Measurements from ENCODE around the gene NRDC. TPM values are rescaled to one million over a fixed set of nuclear protein-coding genes. Genes with fewer than 3 reads are reported as not detected.
"Not testable (repeated sequence)": the region's sequence is repeated elsewhere in the genome, so short reads cannot be mapped to it uniquely, and the experiment has no call there.

The NRDC gene
- polyA plus RNA-seq, 1 donor from 2014 or later: 74.7 TPM

DNA sequence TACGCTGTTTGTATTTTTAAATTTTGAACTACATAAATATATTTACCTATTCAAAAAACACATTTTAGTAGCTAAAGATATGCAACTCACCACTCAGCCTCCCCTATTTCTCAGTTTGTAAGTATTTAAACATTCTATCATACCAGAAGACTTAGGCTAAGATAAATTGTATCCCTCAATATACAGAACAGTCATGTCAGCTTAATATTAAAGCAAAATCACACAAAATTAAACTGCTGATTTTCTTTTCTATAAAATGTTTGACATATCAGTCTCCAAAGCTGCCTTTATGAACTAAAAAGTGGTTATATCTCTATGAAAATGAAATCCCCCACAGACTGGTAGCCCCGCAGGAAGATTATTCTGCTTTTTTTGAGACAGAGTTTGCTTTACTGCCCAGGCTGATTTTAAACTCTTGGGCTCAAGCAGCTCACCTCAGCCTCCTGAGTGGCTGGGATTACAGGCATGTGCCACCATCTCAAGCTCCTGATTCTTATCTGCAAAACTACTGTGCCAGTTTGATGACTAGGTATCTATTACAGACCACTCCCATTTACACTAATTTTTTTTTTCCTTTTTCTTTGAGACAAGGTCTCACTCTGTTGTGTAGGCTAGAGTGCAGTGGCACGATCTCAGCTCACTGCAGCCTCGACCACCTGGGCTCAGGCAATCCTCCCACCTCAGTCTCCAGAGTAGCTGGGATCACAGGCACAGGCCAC, 37.6 kb downstream of the NRDC start:
- Mint-ChIP-seq H3K4me3 (no peak overlapping the region), H3K9me3 (no peaks in the 10 kb centered on the region), H3K4me1 (peaks cover 6 to 22% (median 18%) of the 10 kb centered on the region in 3 donors), H3K27ac (no peak overlapping the region), H3K36me3 (peaks cover 10% of the 10 kb centered on the region), H3K27me3 (no peaks in the 10 kb centered on the region)

DNA sequence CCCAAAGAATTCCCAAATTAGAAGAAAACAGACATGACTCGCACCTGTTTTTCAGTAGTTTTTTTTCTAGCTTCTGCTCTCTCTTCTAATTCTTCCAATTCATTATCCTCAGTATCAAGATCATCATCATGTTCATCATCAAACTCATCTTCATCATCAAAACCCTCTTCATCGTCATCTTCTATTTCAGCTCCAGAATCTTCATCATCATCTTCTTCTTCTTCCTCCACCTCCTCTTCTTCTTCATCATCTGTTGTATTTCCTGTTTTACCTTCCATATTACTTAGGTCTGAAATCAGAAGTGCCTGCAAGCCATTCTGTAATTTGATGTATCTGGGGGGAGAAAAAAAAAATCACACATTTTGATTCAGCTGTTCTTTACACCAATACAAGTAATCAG, 38.3 kb downstream of the NRDC start:
- H3K9me3 Mint-ChIP-seq: no peaks in the 10 kb centered on the region
- H3K4me1 Mint-ChIP-seq: peaks cover 3 to 20% (median 16%) of the 10 kb centered on the region in 3 donors
- no peak overlapping the region for H3K4me3 Mint-ChIP-seq
- H3K27ac Mint-ChIP-seq: no peak overlapping the region
- H3K36me3 Mint-ChIP-seq: peaks cover 11% of the 10 kb centered on the region
- H3K27me3 Mint-ChIP-seq: no peaks in the 10 kb centered on the region

DNA sequence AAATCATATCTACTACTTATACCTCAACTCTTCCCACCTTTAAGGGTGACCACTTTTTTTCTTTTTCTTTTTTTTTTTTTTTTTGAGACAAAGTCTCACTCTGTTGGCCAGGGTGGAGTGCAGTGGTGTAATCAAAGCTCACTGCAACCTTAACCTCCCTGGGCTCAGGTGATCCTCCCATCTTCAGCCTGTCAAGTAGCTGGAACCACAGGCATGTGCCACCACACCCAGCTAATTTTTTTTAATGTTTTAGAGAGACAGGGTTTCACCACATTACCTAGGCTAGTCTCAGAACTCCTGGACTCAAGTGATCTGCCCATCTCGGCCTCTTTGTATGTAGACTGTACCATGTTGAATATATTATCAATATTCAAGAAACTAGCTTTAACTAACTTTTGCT, 39.4 kb downstream of the NRDC start:
- Mint-ChIP-seq H3K27me3 (no peaks in the 10 kb centered on the region), H3K36me3 (peaks cover 11% of the 10 kb centered on the region), H3K4me1 (peaks cover 0 to 15% (median 14%) of the 10 kb centered on the region in 3 donors), H3K27ac (no peak overlapping the region), H3K4me3 (no peak overlapping the region), H3K9me3 (no peaks in the 10 kb centered on the region)

DNA sequence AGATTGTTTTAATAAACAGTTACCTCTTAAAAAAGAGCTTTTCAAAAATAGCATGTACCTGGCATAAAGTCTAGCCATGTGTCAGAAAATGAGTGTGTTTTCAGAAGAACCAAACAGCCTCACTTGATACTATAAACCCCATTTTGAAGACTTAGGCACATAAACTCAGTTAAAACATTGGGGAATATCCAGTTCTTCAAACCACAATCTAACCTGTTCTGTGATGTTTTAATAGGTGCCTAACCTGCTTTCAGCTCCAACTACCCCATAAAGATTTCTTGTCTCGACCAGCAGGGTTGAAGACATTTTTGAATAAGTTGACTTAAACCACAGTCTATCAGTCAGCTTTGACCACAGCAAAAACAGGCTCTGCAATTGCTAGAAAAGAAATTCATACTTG, 41.3 kb downstream of the NRDC start:
- peaks cover 11% of the 10 kb centered on the region for H3K36me3 Mint-ChIP-seq
- H3K4me1 Mint-ChIP-seq: peaks cover 0 to 8% (median under 1%) of the 10 kb centered on the region in 3 donors
- no peak overlapping the region for H3K4me3 Mint-ChIP-seq
- H3K9me3 Mint-ChIP-seq: no peaks in the 10 kb centered on the region
- H3K27me3 Mint-ChIP-seq: no peaks in the 10 kb centered on the region
- H3K27ac Mint-ChIP-seq: no peak overlapping the region

DNA sequence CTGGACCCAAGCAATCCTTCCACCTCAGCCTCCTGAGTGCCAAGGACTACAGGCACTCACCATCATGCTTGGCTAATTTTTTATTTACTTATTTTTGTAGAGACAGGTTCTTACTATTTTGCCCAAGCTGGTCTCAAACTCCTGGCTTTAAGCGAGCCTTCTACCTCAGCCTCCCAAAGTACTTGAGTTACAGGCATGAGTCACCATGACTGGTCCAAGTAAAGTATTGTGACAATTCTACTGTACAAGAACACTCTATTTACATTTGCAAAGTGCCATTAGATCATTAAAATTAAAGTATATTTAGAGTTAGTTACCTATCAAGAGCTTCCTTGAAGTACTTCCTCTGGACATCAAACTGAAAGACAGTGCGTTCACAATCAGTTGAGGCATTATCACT, 44.8 kb downstream of the NRDC start:
- peaks cover 7% of the 10 kb centered on the region for H3K36me3 Mint-ChIP-seq
- H3K27ac Mint-ChIP-seq: no peak overlapping the region

DNA sequence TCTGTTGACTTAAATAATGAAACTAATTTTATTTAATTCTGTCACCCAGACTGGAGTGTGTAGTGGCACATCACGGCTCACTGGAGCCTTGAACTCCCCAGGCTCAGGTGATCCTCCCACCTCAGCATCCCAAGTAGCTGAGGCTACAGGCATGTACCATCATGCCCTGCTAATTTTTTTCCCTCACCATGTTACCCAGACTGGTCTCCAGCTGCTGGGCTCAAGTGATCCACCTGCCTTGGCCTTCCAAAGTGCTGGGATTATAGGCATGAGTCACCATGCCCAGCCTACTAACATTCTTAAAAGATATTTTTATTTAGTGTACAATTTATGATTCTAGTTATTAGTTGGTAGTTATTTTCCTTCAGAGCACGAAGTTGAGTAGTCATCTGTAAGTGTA, 49.5 kb downstream of the NRDC start:
- H3K36me3 Mint-ChIP-seq: peaks cover 7% of the 10 kb centered on the region

More for the DNA sequence above, 44.8 kb downstream of the NRDC start:
- peaks cover 0 to 2% (median 0%) of the 10 kb centered on the region in 3 donors for H3K4me1 Mint-ChIP-seq
- H3K27me3 Mint-ChIP-seq: no peaks in the 10 kb centered on the region
- no peaks in the 10 kb centered on the region for H3K9me3 Mint-ChIP-seq
- H3K4me3 Mint-ChIP-seq: no peak overlapping the region

DNA sequence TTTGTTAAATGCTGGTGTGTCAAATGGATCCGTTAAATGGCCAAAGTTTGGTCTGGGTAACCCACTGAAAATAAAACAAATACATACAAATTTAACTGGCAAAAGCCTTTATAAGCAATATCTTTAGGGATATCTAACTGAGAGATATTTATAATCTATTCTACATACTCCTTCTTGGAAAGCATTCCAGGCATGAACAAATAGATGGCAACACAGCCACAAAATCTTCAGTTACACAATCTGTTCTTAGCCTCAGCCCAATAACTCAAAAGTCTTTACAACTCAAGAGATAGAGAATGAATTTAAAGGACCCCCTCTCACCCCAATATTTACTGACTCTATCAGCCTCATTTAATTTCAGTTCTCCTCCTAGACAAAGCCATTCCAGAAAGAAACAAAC, 58.7 kb downstream of the NRDC start:
- no peaks in the 10 kb centered on the region for H3K27me3 Mint-ChIP-seq
- H3K27ac Mint-ChIP-seq: no peak overlapping the region
- no peak overlapping the region for H3K4me3 Mint-ChIP-seq
- H3K4me1 Mint-ChIP-seq: no peaks in the 10 kb centered on the region
- no peaks in the 10 kb centered on the region for H3K9me3 Mint-ChIP-seq
- peaks cover 4% of the 10 kb centered on the region for H3K36me3 Mint-ChIP-seq

More for the DNA sequence above, 49.5 kb downstream of the NRDC start:
- Mint-ChIP-seq H3K27me3 (no peaks in the 10 kb centered on the region), H3K4me1 (no peaks in the 10 kb centered on the region), H3K9me3 (no peaks in the 10 kb centered on the region), H3K4me3 (no peak overlapping the region), H3K27ac (no peak overlapping the region)

DNA sequence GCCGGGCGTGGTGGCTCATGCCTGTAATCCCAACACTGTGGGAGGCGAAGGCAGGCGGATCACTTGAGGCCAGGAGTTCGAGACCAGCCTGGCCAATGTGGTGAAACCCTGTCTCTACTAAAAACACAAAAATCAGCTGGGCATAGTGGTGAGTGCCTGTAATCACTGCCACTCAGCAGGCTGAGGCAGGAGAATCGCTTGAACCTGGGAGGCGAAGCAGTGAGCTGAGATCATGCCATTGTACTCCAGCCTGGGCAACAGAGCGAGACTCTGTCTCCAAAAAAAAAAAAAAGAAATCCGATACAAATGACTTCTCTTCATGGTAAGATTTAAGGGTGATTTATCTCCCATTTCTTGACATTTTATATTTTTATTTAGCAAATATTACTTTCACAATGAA, 59.5 kb downstream of the NRDC start:
- not testable (repeated sequence) for H3K27ac Mint-ChIP-seq, H3K36me3 Mint-ChIP-seq, H3K27me3 Mint-ChIP-seq, H3K9me3 Mint-ChIP-seq, H3K4me1 Mint-ChIP-seq, H3K4me3 Mint-ChIP-seq

DNA sequence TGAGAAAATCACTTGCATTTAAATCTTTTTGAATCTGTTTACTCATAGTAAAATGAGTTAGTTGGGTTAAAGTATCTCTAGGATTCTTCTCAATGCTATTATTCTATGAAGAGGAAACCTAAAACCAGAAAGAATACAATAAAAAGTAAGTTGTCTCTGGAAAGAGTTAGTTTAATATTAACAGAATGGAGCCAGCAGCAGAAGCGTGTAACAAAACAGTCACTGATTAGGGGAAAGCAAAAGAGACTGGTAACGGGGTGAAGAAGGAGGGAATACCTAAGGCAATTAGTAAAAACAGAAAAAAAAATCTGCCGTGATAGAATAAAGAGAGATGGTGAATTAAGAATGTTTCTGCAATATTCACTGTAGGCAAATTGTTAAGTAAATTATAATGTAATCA, 60.0 kb downstream of the NRDC start:
- H3K27ac Mint-ChIP-seq: no peak overlapping the region

DNA sequence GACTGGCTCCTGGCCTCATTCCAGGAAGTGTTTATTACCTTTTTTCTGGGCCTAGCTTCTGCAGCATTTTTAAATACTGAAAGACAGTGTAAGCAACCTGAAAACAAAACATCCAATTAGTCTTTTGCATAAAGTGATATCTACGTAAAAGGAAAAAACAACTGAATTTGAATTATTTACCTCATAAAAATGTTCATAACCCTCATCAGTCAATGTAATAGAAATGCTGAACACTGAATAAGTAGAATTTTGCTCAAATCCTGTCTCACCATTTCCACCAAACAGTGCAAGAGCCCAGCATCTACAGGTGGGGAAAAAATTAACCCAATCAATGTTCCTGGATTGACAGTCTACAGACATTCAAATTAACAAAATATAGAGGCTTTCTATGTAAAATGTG, 64.0 kb downstream of the NRDC start:
- Mint-ChIP-seq H3K4me3 (no peak overlapping the region), H3K27me3 (no peaks in the 10 kb centered on the region), H3K9me3 (no peaks in the 10 kb centered on the region), H3K27ac (no peak overlapping the region), H3K4me1 (no peaks in the 10 kb centered on the region), H3K36me3 (peaks cover 4% of the 10 kb centered on the region)

More for the DNA sequence above, 60.0 kb downstream of the NRDC start:
- Mint-ChIP-seq H3K36me3 (peaks cover 9% of the 10 kb centered on the region), H3K9me3 (no peaks in the 10 kb centered on the region), H3K4me3 (no peak overlapping the region), H3K27me3 (no peaks in the 10 kb centered on the region), H3K4me1 (no peaks in the 10 kb centered on the region)

DNA sequence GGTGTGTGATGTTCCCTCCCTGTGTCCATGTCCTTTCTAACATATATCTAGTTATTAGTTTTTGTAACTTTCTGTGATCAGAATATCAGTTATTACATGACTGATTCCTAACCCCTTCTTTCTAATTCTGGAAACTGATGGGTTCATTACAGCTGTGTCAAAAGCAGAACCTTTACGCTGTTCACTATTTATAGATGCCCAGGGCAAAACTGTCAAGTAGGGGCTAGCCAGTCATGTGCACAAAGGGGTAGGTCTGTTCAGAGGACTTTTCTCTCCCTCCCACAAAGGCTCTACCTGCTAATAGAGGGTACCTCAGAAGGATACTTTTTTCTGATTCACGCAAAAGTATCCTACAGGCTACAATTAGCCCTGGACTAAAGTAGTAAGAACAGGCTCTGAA, 79.2 kb downstream of the NRDC start:
- Mint-ChIP-seq H3K27ac (peak overlapping the region in 1 of 3 donors; percentile 35), H3K27me3 (no peaks in the 10 kb centered on the region), H3K4me3 (no peak overlapping the region), H3K36me3 (peaks cover 14% of the 10 kb centered on the region), H3K9me3 (no peaks in the 10 kb centered on the region), H3K4me1 (peaks cover 2 to 6% (median 4%) of the 10 kb centered on the region in 3 donors)

DNA sequence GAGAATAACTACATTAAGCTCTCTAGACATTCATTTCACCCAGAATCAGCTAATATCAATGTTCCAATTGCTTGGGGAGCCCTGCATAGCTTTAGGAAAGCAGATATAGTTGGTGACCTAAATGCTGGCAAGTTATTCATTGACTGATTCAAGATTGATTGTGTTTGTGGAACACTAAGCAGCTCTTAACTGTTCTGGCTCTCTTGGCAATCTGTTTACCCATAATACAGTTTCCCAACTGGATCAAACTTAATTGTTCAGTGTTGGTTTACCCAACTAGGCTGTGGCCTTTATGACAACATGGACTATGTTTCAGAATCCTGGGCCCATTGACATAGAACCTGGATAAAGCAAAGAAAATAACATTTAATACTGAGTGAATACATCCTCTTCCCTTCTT, 83.7 kb downstream of the NRDC start:
- peaks cover 0 to 2% (median 2%) of the 10 kb centered on the region in 3 donors for H3K4me1 Mint-ChIP-seq
- no peaks in the 10 kb centered on the region for H3K9me3 Mint-ChIP-seq
- H3K36me3 Mint-ChIP-seq: peaks cover 5% of the 10 kb centered on the region
- H3K27me3 Mint-ChIP-seq: no peaks in the 10 kb centered on the region
- H3K4me3 Mint-ChIP-seq: no peak overlapping the region
- H3K27ac Mint-ChIP-seq: peak overlapping the region in 1 of 3 donors; percentile 51

DNA sequence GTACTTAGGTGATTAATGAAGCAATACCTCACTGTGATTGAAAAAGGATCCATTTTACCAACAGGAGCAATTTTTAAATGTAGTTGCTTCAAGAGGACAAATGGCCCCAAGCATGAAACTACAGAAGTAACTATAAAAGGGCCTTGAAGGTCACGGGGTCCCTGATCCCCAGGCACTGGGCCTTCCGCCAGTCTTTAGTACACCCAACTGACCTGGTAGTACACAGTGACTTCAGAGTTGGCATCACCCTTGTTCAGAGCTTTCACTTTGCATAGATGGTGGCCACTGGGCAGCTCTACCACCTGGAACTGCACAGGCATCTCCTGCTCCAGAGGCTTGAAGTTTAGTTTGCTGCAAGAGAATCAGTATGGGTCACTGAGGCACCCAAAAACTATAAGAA, 84.3 kb downstream of the NRDC start:
- peaks cover 5% of the 10 kb centered on the region for H3K36me3 Mint-ChIP-seq
- H3K4me1 Mint-ChIP-seq: peaks cover 0 to under 1% (median 0%) of the 10 kb centered on the region in 3 donors
- H3K9me3 Mint-ChIP-seq: no peaks in the 10 kb centered on the region
- H3K4me3 Mint-ChIP-seq: no peak overlapping the region
- no peaks in the 10 kb centered on the region for H3K27me3 Mint-ChIP-seq
- no peak overlapping the region for H3K27ac Mint-ChIP-seq

DNA sequence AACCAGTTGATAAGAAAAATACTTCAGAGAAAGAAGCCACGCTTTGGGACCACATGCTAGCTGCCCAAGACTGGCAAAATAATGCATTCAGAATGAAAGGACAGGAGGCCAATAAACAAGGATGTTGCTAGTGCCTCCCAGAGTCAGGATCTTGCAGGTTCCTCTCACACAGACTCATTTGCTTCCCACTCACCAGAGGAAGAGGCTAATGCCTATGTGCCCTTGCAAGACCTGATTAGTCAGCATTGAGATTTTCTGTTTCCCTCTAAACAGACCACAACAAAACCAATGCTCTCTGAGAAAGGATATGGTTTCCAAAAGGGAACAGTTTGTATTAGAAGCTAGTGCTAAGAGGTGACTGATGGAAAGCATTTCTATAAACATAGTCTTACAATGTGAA, 85.7 kb downstream of the NRDC start:
- peaks cover 4% of the 10 kb centered on the region for H3K36me3 Mint-ChIP-seq

DNA sequence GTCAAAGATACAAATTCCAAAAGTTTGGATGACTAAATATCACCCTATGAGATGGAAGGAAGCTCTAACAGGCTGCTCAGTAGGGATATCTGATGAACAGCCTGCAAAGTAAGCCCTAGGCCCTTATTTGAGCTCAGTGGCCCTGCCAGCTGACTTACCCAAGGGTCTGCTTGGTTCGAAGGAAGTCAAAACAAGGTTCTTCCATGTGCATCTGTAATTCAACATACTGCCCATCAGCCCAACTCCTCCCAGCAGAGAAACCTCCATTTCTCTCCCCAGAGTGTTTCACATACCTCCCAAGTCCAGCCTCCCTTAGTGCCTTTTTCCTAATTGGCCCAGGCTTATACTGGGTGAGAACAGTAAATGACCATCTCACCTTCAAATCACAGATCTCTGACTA, 86.6 kb downstream of the NRDC start:
- Mint-ChIP-seq H3K36me3 (peaks cover 2% of the 10 kb centered on the region), H3K4me1 (no peaks in the 10 kb centered on the region), H3K9me3 (no peaks in the 10 kb centered on the region), H3K27ac (peak overlapping the region in 2 of 3 donors; percentile 9 to 14), H3K4me3 (no peak overlapping the region), H3K27me3 (no peaks in the 10 kb centered on the region)

More for the DNA sequence above, 85.7 kb downstream of the NRDC start:
- Mint-ChIP-seq H3K27ac (peak overlapping the region in 2 of 3 donors; percentile 47 to 65), H3K4me3 (no peak overlapping the region), H3K4me1 (no peaks in the 10 kb centered on the region), H3K9me3 (no peaks in the 10 kb centered on the region), H3K27me3 (no peaks in the 10 kb centered on the region)

DNA sequence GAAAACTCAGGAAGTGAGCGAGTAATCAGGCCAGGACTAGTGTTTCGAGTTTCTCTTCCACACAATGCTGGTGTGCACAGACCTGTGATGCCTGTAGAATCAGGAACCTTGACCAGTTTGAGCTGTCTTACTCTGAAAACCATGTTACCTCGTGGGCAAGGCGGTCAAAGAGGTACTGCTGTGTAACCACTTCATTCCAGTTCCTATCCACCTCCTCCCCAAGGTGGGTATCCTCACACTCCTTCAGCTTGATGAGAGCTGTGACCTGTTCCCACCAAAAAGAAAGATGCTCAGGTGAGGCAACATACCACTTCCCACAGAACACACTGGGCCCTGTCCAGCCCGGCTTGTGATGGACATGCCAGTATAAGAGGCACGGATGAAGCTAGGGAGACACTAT, 88.1 kb downstream of the NRDC start:
- Mint-ChIP-seq H3K36me3 (peaks cover 2% of the 10 kb centered on the region), H3K4me1 (no peaks in the 10 kb centered on the region), H3K27ac (peak overlapping the region in 2 of 3 donors; percentile 33 to 55), H3K27me3 (no peaks in the 10 kb centered on the region), H3K4me3 (no peak overlapping the region), H3K9me3 (no peaks in the 10 kb centered on the region)

Measured in IgD-negative memory B cell (primary cell).